ENCODE data around the gene PHLPP1. TPM values are rescaled to one million over a fixed set of nuclear protein-coding genes. Genes with fewer than 3 reads are reported as not detected.

Gene PHLPP1
- total and polyA plus RNA-seq, 2 of the 13 experiments (the other 11 are each of a cell fraction or from before 2014, with no cell fraction given): 9.8 to 18.5 TPM

- TF ChIP-seq PLSCR1 (CRISPR knock-in tag; IDR thresholded peaks at IDR 0.05; ENCODE audit: borderline replicate concordance): no peak
- no peak for TF ChIP-seq REPIN1 (CRISPR knock-in tag; IDR thresholded peaks at IDR 0.05; ENCODE audit: borderline replicate concordance, low read depth)
- TF ChIP-seq TOE1 (CRISPR knock-in tag; IDR thresholded peaks at IDR 0.05): no peak
- no peak for TF ChIP-seq ZBTB1 (CRISPR knock-in tag; IDR thresholded peaks at IDR 0.05; ENCODE audit: borderline replicate concordance)
- no peak for TF ChIP-seq ZNF3 (CRISPR knock-in tag; IDR thresholded peaks at IDR 0.05)
- no peak for TF ChIP-seq ZBTB14 (CRISPR knock-in tag; IDR thresholded peaks at IDR 0.05)
- TF ChIP-seq SNAPC5 (CRISPR knock-in tag; IDR thresholded peaks at IDR 0.05; ENCODE audit: borderline replicate concordance): no peak
- TF ChIP-seq ZHX2 (IDR thresholded peaks at IDR 0.05; ENCODE audit: low read depth): no peak
- TF ChIP-seq ZHX2 (CRISPR knock-in tag; IDR thresholded peaks at IDR 0.05; ENCODE audit: borderline replicate concordance): no peak
- TF ChIP-seq CHD4 (IDR thresholded peaks at IDR 0.05; ENCODE audit: borderline replicate concordance, low read length): no peak
- no peak for TF ChIP-seq SAP130 (CRISPR knock-in tag; IDR thresholded peaks at IDR 0.05; ENCODE audit: low read depth)
- no peak for TF ChIP-seq AGO1 (IDR thresholded peaks at IDR 0.05; ENCODE audit: low read depth, low read length, poor library complexity, severe bottlenecking)
- no peak for TF ChIP-seq ZKSCAN1 (IDR thresholded peaks at IDR 0.05; ENCODE audit: low read length)
- Histone ChIP-seq H3K9ac (ENCODE audit: insufficient read depth, low read depth, low read length) (no peak overlapping the region), H3K27ac (ENCODE audit: extremely low read length, insufficient read depth, low read length) (no peak overlapping the region), H3K4me1 (ENCODE audit: insufficient read depth, low read length) (peaks cover 66% of the 10 kb centered on the region), H3K79me2 (ENCODE audit: insufficient read depth, low read length) (peaks cover 63% of the 10 kb centered on the region), H3K36me3 (replicated peaks in 1 of 2; ENCODE audit: control insufficient read depth in 1 of 2, insufficient read depth in 2 of 2, low read length in 2 of 2) (no peaks in the 10 kb centered on the region), H3K27me3 (ENCODE audit: control insufficient read depth in 1 of 2, insufficient read depth in 2 of 2, low read length in 2 of 2) (no peaks in the 10 kb centered on the region), H2AFZ (ENCODE audit: low read length) (no peak overlapping the region), H3K4me3 (replicated peaks in 1 of 3; ENCODE audit: insufficient read depth in 1 of 3, low read depth in 2 of 3, low read length in 3 of 3) (no peak overlapping the region), H3K9me3 (ENCODE audit: low read length) (no peaks in the 10 kb centered on the region), H3K4me2 (ENCODE audit: low read depth, low read length) (no peak overlapping the region), H4K20me1 (ENCODE audit: insufficient read depth, low read length) (no peaks in the 10 kb centered on the region)
- FAIRE-seq (no peak), ATAC-seq (no peak), DNase-seq (ENCODE audit: low spot score) (no peak)
- CTCF ChIA-PET (ENCODE audit: low intra/inter-chr PET ratio, low total read pairs): no interaction called here
- POLR2A ChIA-PET: interaction anchor here (1.0 kb wide), 1 partner anchor 39 kb away, joined by 3 read pairs; no protein-coding TSS in a partner anchor
- intact Hi-C loops (cut with micrococcal nuclease; ENCODE audit: unreplicated experiment): no loop called here
- BruUV-seq (replicated peaks): no TSS peak
- in situ Hi-C loops (cut with HindIII; ENCODE audit: extremely low pct_ligation_motif_present, low pct_unique_long_range_greater_than_20kb): no loop called here
These were observed 96.3 kb downstream of the PHLPP1 start for GRCh38 chr18:62811674-62812073.
